GM19238 (cell line): Measurements from ENCODE around the gene KMT2C.
"Not testable (repeated sequence)": the region's sequence is repeated elsewhere in the genome, so short reads cannot be mapped to it uniquely, and the experiment has no call there.

Source experiments
- DNase-seq: peaks from one replicate; pipeline ENCODE4 v3.0.0; 2011; ENCODE audit warnings: low spot score; ENCODE audit not compliant: insufficient read length

KMT2C gene

DNA sequence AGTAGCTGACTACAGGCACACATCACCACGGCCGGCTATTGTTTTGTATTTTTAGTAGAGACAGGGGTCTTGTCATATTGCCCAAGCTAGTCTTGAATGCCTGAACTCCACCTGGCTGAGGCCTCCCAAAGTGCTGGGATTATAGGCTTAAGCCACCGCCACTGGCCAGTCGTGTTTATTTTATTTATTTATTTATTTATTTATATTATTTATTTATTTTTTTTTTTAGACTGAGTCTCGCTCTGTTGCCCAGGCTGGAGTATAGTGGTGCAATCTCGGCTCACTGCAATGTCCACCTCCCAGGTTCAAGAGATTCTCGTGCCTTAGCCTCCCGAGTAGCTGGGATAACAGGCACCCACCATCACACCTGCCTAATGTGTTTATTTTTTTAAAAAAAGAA, 6.0 kb upstream of the KMT2C start:
- not testable (repeated sequence) for DNase-seq

DNA sequence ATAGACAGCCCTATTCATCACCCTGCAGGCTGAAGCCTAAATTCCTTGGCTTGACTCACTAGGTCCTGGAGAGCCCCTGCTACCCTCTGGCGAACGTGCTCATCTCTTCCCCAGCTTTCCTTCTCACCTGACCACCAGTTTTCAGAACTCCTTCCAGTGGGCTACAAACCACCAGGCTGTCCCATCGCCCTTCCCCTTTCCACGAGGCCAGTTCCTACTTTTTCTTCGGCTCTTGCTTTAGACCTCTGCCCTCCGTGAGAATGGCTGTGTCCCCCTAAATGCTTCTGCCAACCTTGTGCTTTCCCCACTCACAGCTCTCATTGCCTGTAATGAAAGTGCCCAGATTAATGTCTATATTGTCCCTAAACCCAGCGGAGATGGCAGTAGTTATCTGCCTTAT, 5.4 kb upstream of the KMT2C start:
- DNase-seq, result not testable (repeated sequence)

GRCh38 chr7:152438017-152438416, 2.2 kb upstream of the KMT2C start:
- not testable (repeated sequence) for DNase-seq

- DNase-seq, result not testable (repeated sequence)
Measured at GRCh38 chr7:152436931-152437575, 1.2 kb upstream of the KMT2C start.

- peak; percentile 85 for DNase-seq
Measured at GRCh38 chr7:152436111-152436930, 518 bp upstream of the KMT2C start.

DNA sequence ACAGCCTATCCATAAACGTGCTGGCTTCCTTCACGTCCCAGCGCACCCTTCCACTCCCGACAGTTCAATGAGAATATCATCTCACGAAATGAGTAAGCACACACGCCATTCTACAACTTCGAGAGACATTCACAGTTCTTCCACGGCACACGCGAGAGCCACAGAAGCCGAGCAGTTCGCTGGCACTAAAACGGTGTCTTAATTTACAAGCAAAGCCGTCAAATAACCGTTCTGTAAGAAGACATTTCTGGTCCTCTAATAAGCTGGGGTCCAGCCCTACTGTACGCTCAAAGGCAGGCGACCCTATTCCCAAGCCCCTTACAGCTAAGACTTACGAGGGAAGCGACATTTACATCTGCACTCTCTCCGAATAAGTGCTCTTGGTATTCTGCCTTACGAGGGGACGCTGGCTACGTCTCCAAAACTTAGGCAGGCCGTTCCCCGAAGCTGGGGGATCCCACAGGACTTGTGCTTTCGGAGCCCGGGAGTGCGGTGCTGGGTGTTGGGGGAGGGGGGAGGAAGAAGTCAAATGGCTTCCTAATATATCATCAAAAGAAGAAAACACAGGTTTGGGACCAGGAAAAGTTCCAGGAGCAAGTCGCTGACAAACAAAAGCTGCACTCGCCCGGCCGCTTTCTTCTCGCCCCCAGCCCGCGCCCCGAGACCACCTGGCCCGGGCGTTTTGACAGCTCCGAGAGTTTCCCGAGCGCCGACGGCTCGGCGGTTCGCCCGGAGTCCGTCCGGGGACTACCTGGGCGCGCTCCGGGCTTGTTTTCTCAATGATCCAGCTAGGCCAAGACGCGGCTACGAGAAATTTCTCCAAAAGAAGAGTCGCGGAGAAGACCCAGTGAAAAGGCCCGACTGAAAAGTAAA, 1.1 kb downstream of the KMT2C start:
- DNase-seq, result not testable (repeated sequence)

DNA sequence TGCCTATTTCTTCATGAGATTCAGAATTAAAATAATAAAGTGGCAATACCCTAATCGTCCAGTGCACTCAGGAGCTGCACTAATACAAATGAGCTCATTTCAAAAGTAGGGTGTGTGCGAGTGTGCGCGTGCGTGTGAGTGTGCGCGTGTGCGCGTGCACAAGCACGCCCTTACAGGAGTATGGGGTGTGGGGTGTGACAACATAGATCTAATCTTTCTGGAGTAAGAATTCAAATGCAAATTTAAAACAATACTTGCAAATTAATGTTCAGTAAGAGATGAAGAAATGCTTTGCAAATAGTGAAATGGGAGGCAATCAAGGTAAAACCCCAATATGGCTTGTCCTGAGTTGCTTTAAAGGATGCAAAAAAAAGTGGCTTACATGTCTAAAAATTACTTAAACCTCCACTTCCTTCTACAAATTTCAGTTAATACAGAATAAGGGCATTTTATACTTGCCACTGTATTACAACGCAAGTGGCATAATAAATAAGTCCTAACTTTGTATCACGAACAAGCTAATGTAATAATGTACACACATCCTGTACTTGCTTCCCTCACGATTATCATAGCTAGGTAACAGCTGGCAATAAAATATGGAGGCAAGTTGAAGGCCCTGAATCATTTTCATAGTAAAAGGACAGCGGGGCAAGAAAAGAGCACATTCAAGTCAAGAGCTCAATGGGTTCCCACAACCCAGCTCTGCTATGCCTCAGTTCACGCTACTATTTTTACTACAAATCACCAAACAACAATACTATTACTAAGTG, 1.9 kb downstream of the KMT2C start:
- DNase-seq, result not testable (repeated sequence)

GRCh38 chr7:152432735-152433134, 3.1 kb downstream of the KMT2C start:
- DNase-seq, result not testable (repeated sequence)

- DNase-seq, result no peak
Measured at GRCh38 chr7:152430854-152431253, 4.9 kb downstream of the KMT2C start.

DNA sequence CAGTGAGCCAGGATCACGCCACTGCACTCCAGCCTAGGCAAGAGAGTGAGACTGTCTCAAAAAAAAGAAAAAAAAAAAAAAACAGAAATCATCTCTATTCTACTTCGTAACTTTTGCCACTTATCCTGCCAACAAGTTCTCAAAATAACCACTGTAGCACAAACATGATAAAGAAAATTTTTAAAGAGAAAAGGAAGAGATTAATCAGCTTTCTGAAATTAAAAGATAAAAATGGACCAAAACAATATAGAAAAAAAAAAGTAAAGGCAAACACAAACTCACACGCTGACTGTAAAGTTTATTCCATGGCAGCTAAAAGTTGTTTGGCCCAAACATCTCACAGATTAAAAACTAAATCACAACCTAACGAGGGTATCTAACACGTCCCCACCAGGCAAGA, 5.7 kb downstream of the KMT2C start:
- DNase-seq, result not testable (repeated sequence)

GRCh38 chr7:152424348-152425108, 11.3 kb downstream of the KMT2C start:
- no peak for DNase-seq

GRCh38 chr7:152423991-152424347, 11.8 kb downstream of the KMT2C start:
- DNase-seq, result no peak

- not testable (repeated sequence) for DNase-seq
Measured at GRCh38 chr7:152423171-152423570, 12.6 kb downstream of the KMT2C start.

DNA sequence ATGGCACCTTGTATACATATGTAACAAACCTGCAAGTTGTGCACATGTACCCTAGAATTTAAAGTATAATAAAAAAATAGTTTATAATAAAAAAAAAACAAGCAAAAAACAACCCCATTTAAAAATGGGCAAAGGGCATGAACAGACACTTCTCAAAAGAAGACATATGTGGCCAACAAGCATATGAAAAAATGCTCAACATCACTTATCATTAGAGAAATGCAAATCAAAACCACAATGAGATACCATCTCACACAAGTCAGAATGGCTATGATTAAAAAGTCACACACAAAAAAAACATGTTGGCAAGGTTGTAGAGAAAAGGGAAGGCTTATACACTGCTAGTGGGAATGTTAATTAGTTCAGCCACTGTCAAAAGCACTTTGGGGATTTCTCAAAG, 14.9 kb downstream of the KMT2C start:
- DNase-seq, result not testable (repeated sequence)

DNA sequence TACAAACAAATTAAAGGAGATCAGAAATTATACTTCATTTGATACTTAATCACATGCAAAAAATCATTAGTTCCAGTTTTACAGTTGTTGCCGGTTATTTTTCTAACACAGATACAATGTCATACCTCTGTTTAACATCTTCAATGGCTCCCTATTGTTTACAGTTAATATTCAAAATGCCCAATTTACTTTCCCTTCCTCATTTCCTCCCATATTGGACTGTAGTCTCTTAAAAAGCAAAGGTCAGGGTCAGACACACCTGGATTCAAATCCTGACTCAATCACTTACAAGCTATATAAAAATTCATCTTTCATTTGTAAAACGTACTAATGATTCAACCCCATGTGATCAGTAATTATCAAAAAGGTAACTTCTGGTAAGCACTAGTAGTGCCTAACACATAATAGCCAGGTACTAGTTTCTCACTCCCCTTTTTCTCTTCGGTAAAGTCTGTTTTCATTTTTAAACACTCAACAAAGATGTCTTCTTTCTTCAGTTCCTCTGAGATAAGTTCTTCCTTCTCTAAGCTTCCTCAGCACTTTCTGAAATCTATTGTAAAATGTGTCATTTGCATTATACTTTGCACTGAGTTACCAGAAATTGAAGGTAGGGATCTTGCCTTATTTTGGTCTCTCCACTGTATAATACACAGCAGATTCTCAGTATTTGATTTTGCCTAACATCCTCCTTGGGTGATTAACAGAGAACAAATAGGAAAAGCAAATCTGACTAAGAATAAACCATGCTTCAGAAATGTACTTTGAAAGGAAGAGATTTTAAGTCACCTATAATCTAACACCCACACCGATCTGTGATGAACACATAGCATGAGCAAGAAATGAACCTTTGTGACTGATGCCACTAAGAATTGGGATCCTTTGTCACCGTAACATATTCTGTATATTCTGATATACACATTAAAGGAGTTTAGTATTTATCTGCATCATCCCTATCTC, 16.1 kb downstream of the KMT2C start:
- DNase-seq, result no peak

DNA sequence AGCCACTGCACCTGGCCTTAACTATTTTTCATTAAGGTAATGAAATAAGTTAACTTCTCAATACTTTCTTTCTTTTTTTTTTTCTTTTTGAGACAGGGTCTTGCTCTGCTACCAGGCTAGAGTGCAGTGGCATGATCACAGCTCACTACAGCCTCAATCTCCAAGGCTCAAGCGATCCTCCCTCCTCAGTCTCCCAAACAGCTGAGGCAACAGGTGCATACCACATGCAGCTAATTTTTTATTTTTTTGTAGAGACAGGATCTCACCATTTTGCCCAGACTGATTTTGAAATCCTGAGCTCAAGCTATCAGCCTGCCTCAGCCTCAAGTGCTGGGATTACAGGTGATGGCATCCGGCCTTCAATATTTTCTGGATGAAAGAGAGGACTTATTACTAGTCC, 21.0 kb downstream of the KMT2C start:
- no peak for DNase-seq

DNA sequence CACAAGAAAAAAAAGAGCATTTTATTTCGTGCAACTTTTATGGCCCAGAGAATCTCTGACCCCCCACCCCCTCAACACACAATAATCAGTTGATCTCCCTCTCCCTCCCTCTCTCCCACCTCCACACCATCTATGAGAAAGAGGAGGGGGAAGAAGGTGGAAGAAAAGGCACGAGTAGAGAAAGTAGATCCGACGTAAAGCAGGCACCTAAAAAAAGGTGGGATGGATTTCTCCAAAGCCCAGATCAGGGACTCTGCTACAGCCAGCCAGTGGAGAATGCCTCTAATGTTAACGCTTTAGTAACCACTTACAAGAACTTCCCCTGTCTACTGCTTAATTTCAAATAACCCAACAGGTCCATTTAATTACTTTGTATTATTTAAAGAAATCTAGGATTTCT, 24.4 kb downstream of the KMT2C start:
- DNase-seq, result no peak

GRCh38 chr7:152406491-152406890, 29.3 kb downstream of the KMT2C start:
- no peak for DNase-seq

DNA sequence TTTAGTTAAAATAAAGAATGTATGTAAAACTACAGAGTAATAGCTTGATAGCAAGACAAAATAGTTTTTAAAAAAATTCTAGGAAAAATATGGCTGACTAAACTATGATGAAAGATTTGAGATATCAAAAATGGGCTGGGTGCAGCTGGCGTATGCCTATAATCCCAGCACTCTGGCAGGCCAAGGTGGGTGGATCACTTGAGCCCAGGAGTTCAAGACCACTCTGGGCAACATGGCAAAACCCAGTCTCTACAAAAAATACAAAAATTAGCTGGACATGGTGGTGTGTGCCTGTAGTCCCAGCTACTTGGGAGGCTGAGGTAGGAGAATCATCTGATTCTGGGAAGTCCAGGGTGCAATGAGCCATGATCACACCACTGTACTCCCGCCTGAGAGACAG, 29.8 kb downstream of the KMT2C start:
- DNase-seq, result not testable (repeated sequence)
